Fibroblast of skin of abdomen (primary cell): ENCODE measurements around the gene C11orf52.
"Not testable (repeated sequence)": the region's sequence is repeated elsewhere in the genome, so short reads cannot be mapped to it uniquely, and the experiment has no call there.

ENCODE experiments used
- DNase-seq: peaks from one replicate; pipeline ENCODE4 v3.0.0-alpha.2; 2013

Gene C11orf52

GRCh38 chr11:111913031-111913861 is 5.5 kb upstream of the C11orf52 start:
- DNase-seq, result no peak

GRCh38 chr11:111913997-111914396 is 4.7 kb upstream of the C11orf52 start:
- peak; percentile 71 for DNase-seq

- DNase-seq, result no peak
Measured at GRCh38 chr11:111916768-111917167, 1.9 kb upstream of the C11orf52 start.

GRCh38 chr11:111917312-111917711 is 1.4 kb upstream of the C11orf52 start:
- no peak for DNase-seq

GRCh38 chr11:111917788-111918187 is 925 bp upstream of the C11orf52 start:
- DNase-seq, result no peak

- DNase-seq, result no peak
Measured at GRCh38 chr11:111920908-111921307, 2.2 kb downstream of the C11orf52 start.

GRCh38 chr11:111921541-111922230 is 3.0 kb downstream of the C11orf52 start:
- DNase-seq, result no peak

GRCh38 chr11:111922803-111923202 is 4.1 kb downstream of the C11orf52 start:
- DNase-seq, result peak; percentile 87

GRCh38 chr11:111923351-111923788 is 4.7 kb downstream of the C11orf52 start:
- DNase-seq, result peak; percentile 66

- DNase-seq, result no peak
Measured at GRCh38 chr11:111923951-111924350, 5.2 kb downstream of the C11orf52 start.

- DNase-seq, result no peak
Measured at GRCh38 chr11:111925953-111926352, 7.2 kb downstream of the C11orf52 start.

GRCh38 chr11:111926505-111927391 is 8.0 kb downstream of the C11orf52 start:
- peak; percentile 96 for DNase-seq

GRCh38 chr11:111930472-111930871 is 11.8 kb downstream of the C11orf52 start:
- DNase-seq, result no peak

GRCh38 chr11:111932611-111932950 is 13.9 kb downstream of the C11orf52 start:
- DNase-seq, result no peak

GRCh38 chr11:111933176-111933575 is 14.5 kb downstream of the C11orf52 start:
- not testable (repeated sequence) for DNase-seq

- DNase-seq, result peak; percentile 56
Measured at GRCh38 chr11:111933872-111934271, 15.2 kb downstream of the C11orf52 start.

- no peak for DNase-seq
Measured at GRCh38 chr11:111934306-111934705, 15.6 kb downstream of the C11orf52 start.

- no peak for DNase-seq
Measured at GRCh38 chr11:111935317-111936039, 16.8 kb downstream of the C11orf52 start.

GRCh38 chr11:111936040-111936540 is 17.4 kb downstream of the C11orf52 start:
- no peak for DNase-seq

- DNase-seq, result no peak
Measured at GRCh38 chr11:111937461-111937769, 18.7 kb downstream of the C11orf52 start.

GRCh38 chr11:111937844-111938243 is 19.1 kb downstream of the C11orf52 start:
- DNase-seq, result no peak

- peak; percentile 45 for DNase-seq
Measured at GRCh38 chr11:111938687-111939160, 20.0 kb downstream of the C11orf52 start.
